ENCODE results near the gene EPAS1. TPM values are rescaled to one million over a fixed set of nuclear protein-coding genes. Genes with fewer than 3 reads are reported as not detected.

EPAS1 gene
- total RNA-seq, 1 experiment from 2014 or later = 106 TPM

DNA sequence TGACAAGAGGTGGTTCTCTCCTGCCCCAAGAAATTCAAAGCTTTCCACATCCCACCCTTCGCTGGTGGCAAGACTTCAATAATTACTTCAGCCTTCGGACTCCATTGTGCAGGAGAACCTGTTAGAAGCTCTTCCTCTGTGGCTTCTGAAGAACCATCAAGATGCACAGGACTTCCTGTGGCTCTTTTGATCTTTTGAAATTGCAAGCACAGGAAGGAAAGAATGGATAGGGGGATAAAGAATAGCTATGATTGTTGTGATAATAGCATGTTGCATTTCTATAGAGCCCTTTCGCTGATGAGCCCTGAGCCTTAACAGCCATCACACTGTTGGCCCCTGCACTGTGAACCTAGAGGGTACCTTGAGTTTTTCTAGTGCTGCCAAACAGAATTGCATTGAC is 7.4 kb downstream of the EPAS1 start:
- DNase-seq (ENCODE audit: low read depth, low spot score) (no peak), ATAC-seq (no peak)
- Histone ChIP-seq H3K36me3 (ENCODE audit: control insufficient read depth, insufficient read depth, low read length) (no peaks in the 10 kb centered on the region), H3K4me3 (ENCODE audit: low read depth in 2 of 2, low read length in 2 of 2) (no peak overlapping the region), H3K27ac (ENCODE audit: low read length) (peak overlapping the region; percentile 88), H3K27me3 (ENCODE audit: control insufficient read depth, insufficient read depth, low read length) (no peaks in the 10 kb centered on the region), H3K4me1 (ENCODE audit: control insufficient read depth, insufficient read depth, low read length) (peaks cover 93% of the 10 kb centered on the region), H3K9me3 (ENCODE audit: control insufficient read depth, insufficient read depth, low read depth, low read length) (no peaks in the 10 kb centered on the region)
- intact Hi-C loops (cut with micrococcal nuclease; ENCODE audit: unreplicated experiment) = loop anchor here (5.0 kb wide), 1 partner anchor 242 kb away; no protein-coding TSS in a partner anchor
- CTCF ChIA-PET = no interaction called here
- no peak for TF ChIP-seq POLR2AphosphoS5 (IDR thresholded peaks at IDR 0.05; ENCODE audit: low read depth, low read length)
- TF ChIP-seq, protein P1, sequence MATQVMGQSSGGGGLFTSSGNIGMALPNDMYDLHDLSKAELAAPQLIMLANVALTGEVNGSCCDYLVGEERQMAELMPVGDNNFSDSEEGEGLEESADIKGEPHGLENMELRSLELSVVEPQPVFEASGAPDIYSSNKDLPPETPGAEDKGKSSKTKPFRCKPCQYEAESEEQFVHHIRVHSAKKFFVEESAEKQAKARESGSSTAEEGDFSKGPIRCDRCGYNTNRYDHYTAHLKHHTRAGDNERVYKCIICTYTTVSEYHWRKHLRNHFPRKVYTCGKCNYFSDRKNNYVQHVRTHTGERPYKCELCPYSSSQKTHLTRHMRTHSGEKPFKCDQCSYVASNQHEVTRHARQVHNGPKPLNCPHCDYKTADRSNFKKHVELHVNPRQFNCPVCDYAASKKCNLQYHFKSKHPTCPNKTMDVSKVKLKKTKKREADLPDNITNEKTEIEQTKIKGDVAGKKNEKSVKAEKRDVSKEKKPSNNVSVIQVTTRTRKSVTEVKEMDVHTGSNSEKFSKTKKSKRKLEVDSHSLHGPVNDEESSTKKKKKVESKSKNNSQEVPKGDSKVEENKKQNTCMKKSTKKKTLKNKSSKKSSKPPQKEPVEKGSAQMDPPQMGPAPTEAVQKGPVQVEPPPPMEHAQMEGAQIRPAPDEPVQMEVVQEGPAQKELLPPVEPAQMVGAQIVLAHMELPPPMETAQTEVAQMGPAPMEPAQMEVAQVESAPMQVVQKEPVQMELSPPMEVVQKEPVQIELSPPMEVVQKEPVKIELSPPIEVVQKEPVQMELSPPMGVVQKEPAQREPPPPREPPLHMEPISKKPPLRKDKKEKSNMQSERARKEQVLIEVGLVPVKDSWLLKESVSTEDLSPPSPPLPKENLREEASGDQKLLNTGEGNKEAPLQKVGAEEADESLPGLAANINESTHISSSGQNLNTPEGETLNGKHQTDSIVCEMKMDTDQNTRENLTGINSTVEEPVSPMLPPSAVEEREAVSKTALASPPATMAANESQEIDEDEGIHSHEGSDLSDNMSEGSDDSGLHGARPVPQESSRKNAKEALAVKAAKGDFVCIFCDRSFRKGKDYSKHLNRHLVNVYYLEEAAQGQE (IDR thresholded peaks at IDR 0.05; ENCODE audit: insufficient read depth in 1 of 2, low read depth in 2 of 2, low read length in 1 of 2) = no peak
- peak; percentile 47; the same call in 1 of the 2 replicates for TF ChIP-seq TCF7L2 (IDR thresholded peaks at IDR 0.05; ENCODE audit: low read depth, low read length)
- TF ChIP-seq, protein P2, sequence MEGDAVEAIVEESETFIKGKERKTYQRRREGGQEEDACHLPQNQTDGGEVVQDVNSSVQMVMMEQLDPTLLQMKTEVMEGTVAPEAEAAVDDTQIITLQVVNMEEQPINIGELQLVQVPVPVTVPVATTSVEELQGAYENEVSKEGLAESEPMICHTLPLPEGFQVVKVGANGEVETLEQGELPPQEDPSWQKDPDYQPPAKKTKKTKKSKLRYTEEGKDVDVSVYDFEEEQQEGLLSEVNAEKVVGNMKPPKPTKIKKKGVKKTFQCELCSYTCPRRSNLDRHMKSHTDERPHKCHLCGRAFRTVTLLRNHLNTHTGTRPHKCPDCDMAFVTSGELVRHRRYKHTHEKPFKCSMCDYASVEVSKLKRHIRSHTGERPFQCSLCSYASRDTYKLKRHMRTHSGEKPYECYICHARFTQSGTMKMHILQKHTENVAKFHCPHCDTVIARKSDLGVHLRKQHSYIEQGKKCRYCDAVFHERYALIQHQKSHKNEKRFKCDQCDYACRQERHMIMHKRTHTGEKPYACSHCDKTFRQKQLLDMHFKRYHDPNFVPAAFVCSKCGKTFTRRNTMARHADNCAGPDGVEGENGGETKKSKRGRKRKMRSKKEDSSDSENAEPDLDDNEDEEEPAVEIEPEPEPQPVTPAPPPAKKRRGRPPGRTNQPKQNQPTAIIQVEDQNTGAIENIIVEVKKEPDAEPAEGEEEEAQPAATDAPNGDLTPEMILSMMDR (IDR thresholded peaks at IDR 0.05) = no peak
- no peak for TF ChIP-seq SIN3A (IDR thresholded peaks at IDR 0.05; ENCODE audit: borderline replicate concordance, insufficient read depth, low read depth, low read length)
- in situ Hi-C loops (cut with HindIII; ENCODE audit: low pct_unique_long_range_greater_than_20kb, low sequenced_read_pairs) = no loop called here
- POLR2A ChIA-PET = no interaction called here
- no TSS peak for BruUV-seq (replicated peaks)

- Histone ChIP-seq H3K27me3 (ENCODE audit: control insufficient read depth, insufficient read depth, low read length) (no peaks in the 10 kb centered on the region), H3K36me3 (ENCODE audit: control insufficient read depth, insufficient read depth, low read length) (no peaks in the 10 kb centered on the region), H3K4me3 (ENCODE audit: low read depth in 2 of 2, low read length in 2 of 2) (no peak overlapping the region), H3K27ac (ENCODE audit: low read length) (peak overlapping the region; percentile 88), H3K4me1 (ENCODE audit: control insufficient read depth, insufficient read depth, low read length) (peaks cover 94% of the 10 kb centered on the region), H3K9me3 (ENCODE audit: control insufficient read depth, insufficient read depth, low read depth, low read length) (no peaks in the 10 kb centered on the region)
- intact Hi-C loops (cut with micrococcal nuclease; ENCODE audit: unreplicated experiment) (no loop called here), in situ Hi-C loops (cut with HindIII; ENCODE audit: low pct_unique_long_range_greater_than_20kb, low sequenced_read_pairs) (no loop called here)
- DNase-seq (ENCODE audit: low read depth, low spot score) (no peak), ATAC-seq (no peak)
- BruUV-seq (replicated peaks) = no TSS peak
- TF ChIP-seq TCF7L2 (IDR thresholded peaks at IDR 0.05; ENCODE audit: low read depth, low read length) (no peak), POLR2AphosphoS5 (IDR thresholded peaks at IDR 0.05; ENCODE audit: low read depth, low read length) (no peak), SIN3A (IDR thresholded peaks at IDR 0.05; ENCODE audit: borderline replicate concordance, insufficient read depth, low read depth, low read length) (no peak)
- TF ChIP-seq, protein P2 (IDR thresholded peaks at IDR 0.05) = no peak
- TF ChIP-seq, protein P1 (IDR thresholded peaks at IDR 0.05; ENCODE audit: insufficient read depth in 1 of 2, low read depth in 2 of 2, low read length in 1 of 2) = no peak
- ChIA-PET CTCF (no interaction called here), POLR2A (no interaction called here)
Observed at GRCh38 chr2:46305187-46305586, 8.0 kb downstream of the EPAS1 start.

All from Panc1 (cell line).